ENCODE data around the gene PRR16.

PRR16 gene

DNA sequence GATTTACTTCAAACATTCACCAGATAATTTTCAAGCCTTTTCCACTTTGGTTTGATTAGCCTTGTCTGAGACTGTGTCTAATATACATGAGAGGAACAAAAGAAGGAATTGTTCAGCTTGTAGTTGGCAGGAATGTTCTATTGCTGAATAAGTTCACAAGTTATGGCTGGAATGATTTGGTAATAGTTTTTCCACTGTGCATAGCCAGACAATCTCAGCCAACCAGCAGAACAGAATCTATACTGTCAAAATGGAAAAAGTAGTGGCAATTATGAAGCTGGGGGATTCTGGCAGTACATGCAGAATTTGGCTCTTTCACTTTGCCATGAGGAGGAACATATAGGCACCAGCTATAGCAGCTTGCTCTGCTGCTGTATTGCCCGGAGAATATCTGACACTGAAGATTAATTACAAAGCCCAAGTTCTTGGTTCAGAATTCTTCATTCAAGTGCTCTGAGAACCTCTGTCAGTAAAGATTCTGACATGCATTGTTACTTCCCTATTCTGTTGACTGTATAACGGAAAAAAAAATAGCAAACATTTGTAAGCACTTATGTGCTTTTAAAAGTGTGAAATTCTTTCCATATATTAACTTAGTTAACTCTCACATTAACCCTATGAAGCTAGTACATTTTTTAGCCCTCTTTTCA lies 150.6 kb downstream of the PRR16 start:
- H3K9me3 ChIP-seq (ENCODE audit: low read length): no peaks in the 10 kb centered on the region
- no peaks in the 10 kb centered on the region for H3K27me3 ChIP-seq (ENCODE audit: insufficient read depth, low read length)
- no peak overlapping the region for H2AFZ ChIP-seq (ENCODE audit: low read depth, low read length)
- no peaks in the 10 kb centered on the region for H3K36me3 ChIP-seq (ENCODE audit: insufficient read depth, low read length)
- no peak overlapping the region for H3K4me3 ChIP-seq (ENCODE audit: low read length)
- H3K4me1 ChIP-seq (ENCODE audit: insufficient read depth, low read length): peaks cover 22% of the 10 kb centered on the region

DNA sequence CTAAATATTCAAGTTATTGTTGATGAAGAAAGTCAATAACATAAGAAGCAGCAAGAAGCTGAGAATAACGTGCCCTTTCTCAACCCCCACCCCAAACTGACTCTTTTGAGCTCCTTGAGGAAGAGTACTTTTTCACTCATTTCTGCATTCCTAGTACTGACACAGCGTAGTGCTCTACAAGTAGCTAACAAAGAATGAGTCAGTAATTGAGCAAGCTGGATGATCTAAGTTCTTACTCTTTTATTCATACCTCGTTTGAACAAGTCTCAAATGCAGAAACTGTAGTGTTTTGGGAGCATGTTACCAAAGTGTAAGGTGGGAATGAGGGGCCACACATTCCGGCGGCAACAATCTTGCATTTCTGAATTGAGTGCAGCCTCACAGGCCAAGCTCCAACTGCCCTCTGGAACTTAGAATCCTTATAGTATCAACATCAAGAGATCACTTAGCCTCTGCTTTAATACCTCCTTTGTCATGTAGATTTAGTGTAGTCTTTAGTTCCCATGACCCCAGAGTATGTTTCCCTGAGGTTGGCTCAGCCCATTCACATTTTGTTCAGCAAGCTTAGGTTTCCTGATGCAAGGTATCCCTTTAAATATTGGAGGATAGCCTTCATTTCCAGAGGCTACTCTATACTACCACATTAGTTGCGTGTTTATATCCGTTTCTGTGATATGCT lies 152.0 kb downstream of the PRR16 start:
- H3K4me3 ChIP-seq (ENCODE audit: low read length): no peak overlapping the region
- H2AFZ ChIP-seq (ENCODE audit: low read depth, low read length): no peak overlapping the region
- no peaks in the 10 kb centered on the region for H3K36me3 ChIP-seq (ENCODE audit: insufficient read depth, low read length)
- H3K4me1 ChIP-seq (ENCODE audit: insufficient read depth, low read length): peaks cover 22% of the 10 kb centered on the region
- H3K27me3 ChIP-seq (ENCODE audit: insufficient read depth, low read length): no peaks in the 10 kb centered on the region
- no peaks in the 10 kb centered on the region for H3K9me3 ChIP-seq (ENCODE audit: low read length)

DNA sequence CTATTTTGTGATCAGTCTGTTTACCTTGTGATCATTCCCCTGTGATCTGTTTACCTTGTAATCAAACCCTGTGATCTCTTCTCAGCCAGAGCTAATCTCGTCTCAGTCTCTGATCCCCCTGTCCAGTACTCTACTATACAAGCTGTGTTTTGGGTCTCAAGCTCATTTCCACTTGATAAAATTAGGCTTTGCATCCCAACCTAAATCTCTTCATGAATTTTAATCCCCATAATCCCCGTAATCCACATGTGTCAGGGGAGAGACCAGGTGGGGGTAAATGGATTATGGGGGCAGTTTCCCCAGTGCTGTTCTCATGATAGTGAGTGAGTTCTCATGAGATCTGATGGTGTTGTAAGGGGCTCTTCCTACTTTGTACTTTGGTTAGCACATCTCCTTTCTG lies 157.2 kb downstream of the PRR16 start:
- H3K36me3 ChIP-seq (ENCODE audit: insufficient read depth, low read length): no peaks in the 10 kb centered on the region
- H2AFZ ChIP-seq (ENCODE audit: low read depth, low read length): no peak overlapping the region
- H3K27me3 ChIP-seq (ENCODE audit: insufficient read depth, low read length): no peaks in the 10 kb centered on the region
- H3K9me3 ChIP-seq (ENCODE audit: low read length): no peaks in the 10 kb centered on the region
- no peaks in the 10 kb centered on the region for H3K4me1 ChIP-seq (ENCODE audit: insufficient read depth, low read length)
- no peak overlapping the region for H3K4me3 ChIP-seq (ENCODE audit: low read length)

DNA sequence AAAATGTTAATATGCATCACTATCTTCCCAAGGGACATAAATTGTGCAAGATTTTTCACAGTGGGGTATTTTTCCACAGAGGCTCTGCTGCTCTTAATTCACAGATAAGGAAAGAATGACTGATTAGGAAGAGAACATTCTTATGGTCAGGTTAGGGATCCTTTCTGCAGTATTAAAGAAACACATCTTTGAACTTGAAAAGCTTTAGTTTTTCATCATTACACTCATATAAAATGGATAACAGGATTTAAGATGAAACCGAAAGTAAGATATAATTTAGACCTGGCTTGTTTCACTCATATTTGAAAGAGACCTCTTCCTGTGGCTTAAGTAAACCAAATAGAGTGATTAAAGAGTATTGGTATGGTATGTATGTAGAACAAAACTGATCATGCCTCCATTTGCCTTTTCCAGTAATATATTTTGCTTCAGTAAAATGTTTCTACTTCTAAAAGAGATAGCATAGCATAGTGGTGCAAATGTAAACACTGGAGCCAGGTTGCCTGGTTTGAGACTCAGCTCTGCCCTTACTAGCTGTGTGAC lies 160.0 kb downstream of the PRR16 start:
- no peaks in the 10 kb centered on the region for H3K27me3 ChIP-seq (ENCODE audit: insufficient read depth, low read length)
- H3K9me3 ChIP-seq (ENCODE audit: low read length): no peaks in the 10 kb centered on the region
- H3K36me3 ChIP-seq (ENCODE audit: insufficient read depth, low read length): no peaks in the 10 kb centered on the region
- H3K4me1 ChIP-seq (ENCODE audit: insufficient read depth, low read length): no peaks in the 10 kb centered on the region
- H2AFZ ChIP-seq (ENCODE audit: low read depth, low read length): no peak overlapping the region
- no peak overlapping the region for H3K4me3 ChIP-seq (ENCODE audit: low read length)

DNA sequence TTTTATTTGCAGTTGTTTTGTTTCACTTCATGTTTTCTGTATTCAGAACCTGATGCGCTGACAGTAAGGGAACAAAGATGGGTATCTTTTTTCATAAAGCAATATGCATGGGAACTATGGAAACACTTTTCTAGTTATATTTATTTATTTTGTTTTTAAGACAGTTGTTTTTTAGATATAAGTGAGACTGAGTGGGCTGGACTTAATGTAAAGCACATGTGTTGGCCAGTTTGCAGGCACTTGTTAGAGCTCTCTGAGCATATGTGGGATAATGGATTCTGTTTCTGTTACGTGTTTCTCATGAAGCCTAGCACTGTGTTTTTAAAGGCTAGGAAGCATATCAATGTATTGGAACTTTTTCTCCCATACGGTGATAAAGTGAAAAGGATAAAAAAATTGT lies 164.1 kb downstream of the PRR16 start:
- no peaks in the 10 kb centered on the region for H3K27me3 ChIP-seq (ENCODE audit: insufficient read depth, low read length)
- H3K4me3 ChIP-seq (ENCODE audit: low read length): no peak overlapping the region
- no peaks in the 10 kb centered on the region for H3K9me3 ChIP-seq (ENCODE audit: low read length)
- no peaks in the 10 kb centered on the region for H3K36me3 ChIP-seq (ENCODE audit: insufficient read depth, low read length)
- H2AFZ ChIP-seq (ENCODE audit: low read depth, low read length): no peak overlapping the region
- H3K4me1 ChIP-seq (ENCODE audit: insufficient read depth, low read length): no peaks in the 10 kb centered on the region

DNA sequence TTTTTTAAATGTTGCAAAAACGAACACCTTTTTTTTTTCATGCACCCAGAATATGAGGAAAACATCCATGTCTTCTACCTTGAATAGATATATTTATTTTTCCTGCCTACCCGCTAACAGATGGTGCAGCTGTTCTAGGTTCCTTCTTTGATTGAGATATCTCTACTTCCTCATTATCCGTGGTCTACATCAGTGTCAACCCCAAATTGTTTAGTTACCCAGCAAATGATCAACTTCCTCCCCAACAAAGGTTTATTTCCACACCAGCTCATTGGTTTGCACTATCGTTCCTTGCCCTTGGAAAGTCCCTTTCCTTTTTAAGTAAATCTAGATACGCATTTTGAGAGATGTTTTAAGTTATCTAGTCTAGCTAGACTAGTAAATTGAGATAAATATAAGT lies 166.4 kb downstream of the PRR16 start:
- Histone ChIP-seq H3K9me3 (ENCODE audit: low read length) (no peaks in the 10 kb centered on the region), H3K4me3 (ENCODE audit: low read length) (no peak overlapping the region), H3K36me3 (ENCODE audit: insufficient read depth, low read length) (no peaks in the 10 kb centered on the region), H2AFZ (ENCODE audit: low read depth, low read length) (no peak overlapping the region), H3K27me3 (ENCODE audit: insufficient read depth, low read length) (no peaks in the 10 kb centered on the region), H3K4me1 (ENCODE audit: insufficient read depth, low read length) (no peaks in the 10 kb centered on the region)

DNA sequence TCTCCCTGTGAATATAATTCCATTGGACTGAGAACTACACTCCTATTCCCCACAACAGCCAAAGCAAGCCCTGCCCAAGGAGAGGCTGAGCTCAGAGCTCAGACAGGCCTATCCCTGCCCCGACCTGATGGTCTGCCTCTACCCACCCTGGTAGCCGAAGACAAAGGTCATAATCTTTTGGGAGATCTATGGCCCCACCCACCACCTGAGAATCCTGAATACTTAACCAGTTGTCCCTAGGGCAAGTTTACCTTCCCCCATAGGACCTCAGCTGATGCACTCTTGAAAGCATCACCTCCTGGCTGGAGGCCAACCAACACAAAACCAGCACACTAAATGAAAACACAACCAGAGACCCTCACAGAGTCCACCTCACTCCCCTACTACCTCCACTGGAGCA lies 167.5 kb downstream of the PRR16 start:
- H3K4me1 ChIP-seq (ENCODE audit: insufficient read depth, low read length): no peaks in the 10 kb centered on the region
- no peaks in the 10 kb centered on the region for H3K27me3 ChIP-seq (ENCODE audit: insufficient read depth, low read length)
- H3K9me3 ChIP-seq (ENCODE audit: low read length): no peaks in the 10 kb centered on the region
- H3K4me3 ChIP-seq (ENCODE audit: low read length): no peak overlapping the region
- H3K36me3 ChIP-seq (ENCODE audit: insufficient read depth, low read length): no peaks in the 10 kb centered on the region
- H2AFZ ChIP-seq (ENCODE audit: low read depth, low read length): no peak overlapping the region

DNA sequence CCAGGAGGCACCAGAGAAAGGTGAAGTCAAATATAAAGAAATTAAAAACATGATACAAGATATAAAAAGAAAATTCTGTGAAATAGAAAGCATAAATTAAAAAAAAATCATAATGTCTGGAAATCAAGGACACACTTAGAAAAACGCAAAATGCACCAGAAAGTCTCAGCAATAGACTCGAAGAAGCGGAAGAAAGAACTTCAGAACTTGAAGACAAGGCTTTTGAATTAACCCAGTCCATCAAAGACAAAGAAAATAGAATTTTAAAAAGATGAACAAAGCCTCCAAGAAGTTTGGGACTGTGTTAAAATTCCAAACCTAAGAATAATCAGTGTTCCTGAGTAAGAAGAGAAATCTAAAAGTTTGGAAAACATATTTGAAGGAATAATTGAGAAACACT lies 168.3 kb downstream of the PRR16 start:
- Histone ChIP-seq H3K4me1 (ENCODE audit: insufficient read depth, low read length) (no peaks in the 10 kb centered on the region), H3K36me3 (ENCODE audit: insufficient read depth, low read length) (no peaks in the 10 kb centered on the region), H3K4me3 (ENCODE audit: low read length) (no peak overlapping the region), H3K27me3 (ENCODE audit: insufficient read depth, low read length) (no peaks in the 10 kb centered on the region), H2AFZ (ENCODE audit: low read depth, low read length) (no peak overlapping the region), H3K9me3 (ENCODE audit: low read length) (no peaks in the 10 kb centered on the region)

DNA sequence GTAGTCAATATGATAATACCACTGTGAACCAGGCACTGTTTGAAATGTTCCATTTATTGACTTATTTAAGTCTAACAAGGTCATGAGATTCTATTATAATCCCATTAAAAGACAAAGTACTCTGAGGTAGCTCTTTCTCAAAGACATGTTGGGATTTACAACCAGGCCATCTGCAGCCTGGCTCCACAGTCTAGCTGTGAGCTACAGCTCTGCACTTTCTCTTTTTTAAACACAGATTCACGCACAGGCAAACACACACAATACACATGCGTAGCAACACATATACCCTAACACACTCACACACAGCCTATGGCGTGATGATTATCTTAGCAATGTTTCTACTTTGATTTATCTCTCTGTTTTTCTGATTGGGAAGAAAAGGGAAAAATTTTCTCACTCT lies 174.3 kb downstream of the PRR16 start:
- no peaks in the 10 kb centered on the region for H3K36me3 ChIP-seq (ENCODE audit: insufficient read depth, low read length)
- H3K4me1 ChIP-seq (ENCODE audit: insufficient read depth, low read length): no peaks in the 10 kb centered on the region
- H3K27me3 ChIP-seq (ENCODE audit: insufficient read depth, low read length): no peaks in the 10 kb centered on the region
- H3K4me3 ChIP-seq (ENCODE audit: low read length): no peak overlapping the region
- H3K9me3 ChIP-seq (ENCODE audit: low read length): no peaks in the 10 kb centered on the region
- no peak overlapping the region for H2AFZ ChIP-seq (ENCODE audit: low read depth, low read length)

DNA sequence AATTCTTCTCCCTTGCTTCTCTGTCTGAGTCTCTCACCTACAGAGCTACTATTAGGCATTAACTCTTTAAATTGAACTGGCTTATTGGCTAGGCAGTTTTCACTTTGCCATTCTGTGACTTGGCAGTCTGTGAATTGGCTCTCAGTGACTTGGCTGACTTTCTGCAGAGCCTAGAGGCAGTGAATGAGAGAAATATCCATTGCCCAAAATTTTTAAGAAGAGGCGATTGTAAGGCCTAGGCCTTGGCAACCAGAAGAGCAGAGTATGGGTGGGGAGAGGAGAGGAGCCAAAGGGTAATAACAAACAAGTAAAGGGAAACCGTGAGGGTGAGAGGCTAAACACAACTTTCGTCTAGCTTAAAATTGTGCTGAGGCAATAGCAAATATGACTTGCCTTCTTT lies 176.7 kb downstream of the PRR16 start:
- Histone ChIP-seq H3K27me3 (ENCODE audit: insufficient read depth, low read length) (no peaks in the 10 kb centered on the region), H3K4me3 (ENCODE audit: low read length) (no peak overlapping the region), H3K9me3 (ENCODE audit: low read length) (no peaks in the 10 kb centered on the region), H2AFZ (ENCODE audit: low read depth, low read length) (no peak overlapping the region), H3K36me3 (ENCODE audit: insufficient read depth, low read length) (no peaks in the 10 kb centered on the region), H3K4me1 (ENCODE audit: insufficient read depth, low read length) (no peaks in the 10 kb centered on the region)

DNA sequence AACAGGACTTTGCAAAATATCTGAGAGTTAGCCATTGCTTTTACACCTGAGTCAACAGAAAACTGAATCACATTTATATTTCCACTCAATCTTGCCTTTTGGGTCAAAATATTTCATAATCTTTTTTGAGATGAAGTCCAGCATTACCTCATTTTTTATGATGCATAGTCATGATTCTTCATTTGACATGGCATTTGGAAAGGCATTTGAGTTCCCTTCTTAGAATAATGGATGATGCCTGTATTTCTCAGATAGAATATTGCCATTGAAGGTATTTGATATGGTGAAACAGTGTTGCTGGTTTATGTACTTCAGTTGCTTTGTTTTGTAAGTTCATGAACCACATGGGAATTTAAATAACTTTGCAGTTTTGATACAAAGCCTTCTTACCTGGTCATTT lies 180.4 kb downstream of the PRR16 start:
- Histone ChIP-seq H3K4me3 (ENCODE audit: low read length) (no peak overlapping the region), H3K36me3 (ENCODE audit: insufficient read depth, low read length) (no peaks in the 10 kb centered on the region), H3K9me3 (ENCODE audit: low read length) (no peaks in the 10 kb centered on the region), H2AFZ (ENCODE audit: low read depth, low read length) (no peak overlapping the region), H3K4me1 (ENCODE audit: insufficient read depth, low read length) (no peaks in the 10 kb centered on the region), H3K27me3 (ENCODE audit: insufficient read depth, low read length) (no peaks in the 10 kb centered on the region)

DNA sequence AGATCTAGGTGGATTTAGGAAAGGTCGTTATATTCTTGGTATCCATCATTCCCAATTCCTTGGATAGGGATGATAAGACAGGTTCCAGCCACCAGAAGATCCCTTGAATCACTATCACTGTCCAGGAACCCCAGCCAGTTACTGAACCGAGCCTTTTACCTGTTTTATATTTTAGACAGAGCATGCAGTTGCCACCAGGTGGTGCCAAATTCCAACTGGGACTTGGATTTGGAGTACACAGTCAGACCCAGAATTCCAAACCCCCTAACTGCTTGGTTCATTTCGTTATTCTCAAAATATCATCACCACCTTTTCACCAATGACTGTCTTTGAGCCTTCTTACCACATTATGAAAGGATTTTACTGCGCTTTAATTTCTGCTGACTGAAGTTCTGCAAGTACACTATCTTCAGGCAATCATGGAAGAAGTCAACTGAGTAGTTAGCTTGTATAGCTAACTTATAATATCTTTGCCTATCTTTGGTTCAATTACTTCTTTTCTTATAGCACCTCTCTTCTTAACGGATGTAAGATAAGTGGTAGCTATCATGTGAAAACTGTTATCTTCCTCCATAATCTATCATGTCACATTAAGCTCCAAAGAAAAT lies 191.8 kb downstream of the PRR16 start:
- Histone ChIP-seq H3K27me3 (ENCODE audit: insufficient read depth, low read length) (no peaks in the 10 kb centered on the region), H3K4me1 (ENCODE audit: insufficient read depth, low read length) (no peaks in the 10 kb centered on the region), H3K9me3 (ENCODE audit: low read length) (no peaks in the 10 kb centered on the region), H3K4me3 (ENCODE audit: low read length) (no peak overlapping the region), H2AFZ (ENCODE audit: low read depth, low read length) (no peak overlapping the region), H3K36me3 (ENCODE audit: insufficient read depth, low read length) (no peaks in the 10 kb centered on the region)

DNA sequence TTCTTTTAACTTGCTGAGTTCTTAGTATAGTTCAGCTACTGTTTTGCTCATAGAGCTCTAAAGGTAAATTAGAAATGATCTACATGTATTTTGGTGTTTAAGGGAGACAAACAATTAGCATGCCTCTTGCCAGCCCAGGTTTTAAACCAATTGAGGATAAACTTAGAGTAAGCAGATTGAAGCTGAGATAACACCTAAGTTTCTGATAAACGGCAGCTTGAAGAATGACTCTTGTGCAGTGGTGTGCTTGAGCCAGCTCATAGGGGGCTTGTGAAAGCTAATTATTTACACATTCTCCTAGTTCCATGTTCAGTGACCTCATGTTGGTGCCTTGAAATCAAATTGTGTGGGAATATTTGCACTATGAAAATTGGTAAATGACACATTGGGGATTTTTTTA lies 193.0 kb downstream of the PRR16 start:
- Histone ChIP-seq H3K36me3 (ENCODE audit: insufficient read depth, low read length) (no peaks in the 10 kb centered on the region), H3K4me1 (ENCODE audit: insufficient read depth, low read length) (no peaks in the 10 kb centered on the region), H2AFZ (ENCODE audit: low read depth, low read length) (no peak overlapping the region), H3K27me3 (ENCODE audit: insufficient read depth, low read length) (no peaks in the 10 kb centered on the region), H3K9me3 (ENCODE audit: low read length) (no peaks in the 10 kb centered on the region), H3K4me3 (ENCODE audit: low read length) (no peak overlapping the region)
